Ishikawa (cell line): ENCODE results near the gene FAM24B.

Source experiments
- CEBPB ChIP-seq: IDR thresholded peaks from 2 replicates; pipeline ENCODE4 v1.6.1; 2012
- CREB1 ChIP-seq: IDR thresholded peaks from 2 replicates; pipeline ENCODE4 v1.6.1; 2012; ENCODE audit warnings: low read depth
- EGR1 ChIP-seq: IDR thresholded peaks from 2 replicates; pipeline ENCODE4 v1.6.1; 2012
- EP300 ChIP-seq: IDR thresholded peaks from 2 replicates; pipeline ENCODE4 v1.6.1; 2012; ENCODE audit warnings: borderline replicate concordance
- FOXM1 ChIP-seq: IDR thresholded peaks from 2 replicates; pipeline ENCODE4 v1.6.1; 2012; ENCODE audit warnings: low read depth, borderline replicate concordance
- NFIC ChIP-seq: IDR thresholded peaks from 2 replicates; pipeline ENCODE4 v1.6.1; 2012
- RAD21 ChIP-seq: IDR thresholded peaks from 2 replicates; pipeline ENCODE4 v1.6.1; 2012; ENCODE audit warnings: low read depth
- TAF1 ChIP-seq: IDR thresholded peaks from 2 replicates; pipeline ENCODE4 v1.6.1; 2012; ENCODE audit warnings: low read depth, mild to moderate bottlenecking
- TEAD4 ChIP-seq: IDR thresholded peaks from 2 replicates; pipeline ENCODE4 v1.6.1; 2012
- YY1 ChIP-seq: IDR thresholded peaks from 2 replicates; pipeline ENCODE4 v1.6.1; 2012; ENCODE audit warnings: low read depth
- ZBTB7A ChIP-seq: IDR thresholded peaks from 2 replicates; pipeline ENCODE4 v1.6.1; 2012; ENCODE audit warnings: low read depth
- TF ChIP-seq, protein P1 (sequence below): IDR thresholded peaks from 2 replicates; pipeline ENCODE4 v1.6.1; 2012
- TF ChIP-seq, protein P2 (sequence below): IDR thresholded peaks from 2 replicates; pipeline ENCODE4 v1.6.1; 2012; ENCODE audit warnings: low read depth, mild to moderate bottlenecking
- TF ChIP-seq, protein P3 (sequence below): IDR thresholded peaks from 2 replicates; pipeline ENCODE4 v1.6.1; 2012

DNA sequence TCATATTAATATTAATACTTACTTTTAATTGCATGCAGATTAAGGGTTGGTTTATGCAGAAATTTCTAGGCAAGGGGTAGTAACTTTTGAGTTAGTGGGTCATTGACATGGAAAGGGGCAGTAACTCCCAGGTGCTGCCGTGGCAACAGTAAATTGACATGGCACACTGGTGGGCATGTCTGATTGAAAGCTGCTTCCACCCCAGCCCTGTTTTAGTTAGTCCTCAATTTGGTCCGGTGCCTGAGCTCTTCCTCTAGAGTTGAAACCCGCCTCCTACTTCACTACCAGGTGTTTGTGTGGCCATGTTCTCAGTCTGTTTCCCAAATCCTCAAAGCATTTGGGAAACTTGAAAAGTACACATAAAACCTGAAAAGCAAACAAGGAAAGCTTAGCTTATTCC, 52.1 kb downstream of the FAM24B start:
- no peak for TF ChIP-seq CREB1
- no peak for TF ChIP-seq YY1
- no peak for TF ChIP-seq TAF1
- TF ChIP-seq RAD21, result no peak
- TF ChIP-seq EP300, result no peak
- TF ChIP-seq, protein P1, sequence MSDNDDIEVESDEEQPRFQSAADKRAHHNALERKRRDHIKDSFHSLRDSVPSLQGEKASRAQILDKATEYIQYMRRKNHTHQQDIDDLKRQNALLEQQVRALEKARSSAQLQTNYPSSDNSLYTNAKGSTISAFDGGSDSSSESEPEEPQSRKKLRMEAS, result no peak
- TF ChIP-seq, protein P2, sequence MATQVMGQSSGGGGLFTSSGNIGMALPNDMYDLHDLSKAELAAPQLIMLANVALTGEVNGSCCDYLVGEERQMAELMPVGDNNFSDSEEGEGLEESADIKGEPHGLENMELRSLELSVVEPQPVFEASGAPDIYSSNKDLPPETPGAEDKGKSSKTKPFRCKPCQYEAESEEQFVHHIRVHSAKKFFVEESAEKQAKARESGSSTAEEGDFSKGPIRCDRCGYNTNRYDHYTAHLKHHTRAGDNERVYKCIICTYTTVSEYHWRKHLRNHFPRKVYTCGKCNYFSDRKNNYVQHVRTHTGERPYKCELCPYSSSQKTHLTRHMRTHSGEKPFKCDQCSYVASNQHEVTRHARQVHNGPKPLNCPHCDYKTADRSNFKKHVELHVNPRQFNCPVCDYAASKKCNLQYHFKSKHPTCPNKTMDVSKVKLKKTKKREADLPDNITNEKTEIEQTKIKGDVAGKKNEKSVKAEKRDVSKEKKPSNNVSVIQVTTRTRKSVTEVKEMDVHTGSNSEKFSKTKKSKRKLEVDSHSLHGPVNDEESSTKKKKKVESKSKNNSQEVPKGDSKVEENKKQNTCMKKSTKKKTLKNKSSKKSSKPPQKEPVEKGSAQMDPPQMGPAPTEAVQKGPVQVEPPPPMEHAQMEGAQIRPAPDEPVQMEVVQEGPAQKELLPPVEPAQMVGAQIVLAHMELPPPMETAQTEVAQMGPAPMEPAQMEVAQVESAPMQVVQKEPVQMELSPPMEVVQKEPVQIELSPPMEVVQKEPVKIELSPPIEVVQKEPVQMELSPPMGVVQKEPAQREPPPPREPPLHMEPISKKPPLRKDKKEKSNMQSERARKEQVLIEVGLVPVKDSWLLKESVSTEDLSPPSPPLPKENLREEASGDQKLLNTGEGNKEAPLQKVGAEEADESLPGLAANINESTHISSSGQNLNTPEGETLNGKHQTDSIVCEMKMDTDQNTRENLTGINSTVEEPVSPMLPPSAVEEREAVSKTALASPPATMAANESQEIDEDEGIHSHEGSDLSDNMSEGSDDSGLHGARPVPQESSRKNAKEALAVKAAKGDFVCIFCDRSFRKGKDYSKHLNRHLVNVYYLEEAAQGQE, result no peak
- no peak for TF ChIP-seq ZBTB7A
- TF ChIP-seq EGR1, result no peak
- no peak for TF ChIP-seq NFIC
- TF ChIP-seq CEBPB, result no peak
- TF ChIP-seq TEAD4, result no peak
- TF ChIP-seq, protein P3, sequence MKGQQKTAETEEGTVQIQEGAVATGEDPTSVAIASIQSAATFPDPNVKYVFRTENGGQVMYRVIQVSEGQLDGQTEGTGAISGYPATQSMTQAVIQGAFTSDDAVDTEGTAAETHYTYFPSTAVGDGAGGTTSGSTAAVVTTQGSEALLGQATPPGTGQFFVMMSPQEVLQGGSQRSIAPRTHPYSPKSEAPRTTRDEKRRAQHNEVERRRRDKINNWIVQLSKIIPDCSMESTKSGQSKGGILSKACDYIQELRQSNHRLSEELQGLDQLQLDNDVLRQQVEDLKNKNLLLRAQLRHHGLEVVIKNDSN, result no peak
- no peak for TF ChIP-seq FOXM1
